BJ (cell line): ENCODE data around the gene ANKRD26. TPM values are rescaled to one million over a fixed set of nuclear protein-coding genes. Genes with fewer than 3 reads are reported as not detected.

Experiments
- CTCF ChIA-PET: fragments of 350-600 bp; formaldehyde crosslinking; extraction: SDS; loops from one replicate; lab custom pipeline; 2021; ENCODE audit warnings: antibody characterized with exemption, inconsistent platforms; lab: Yijun Ruan, JAX
- POLR2A ChIA-PET: fragments of 300-600 bp; sonication (Branson Sonifier 250); formaldehyde crosslinking; extraction: SDS; loops from one replicate; lab custom pipeline; 2021; ENCODE audit warnings: antibody characterized with exemption; lab: Charles Lee
- DNase-seq: peaks from one replicate; pipeline ENCODE4 v3.0.0-alpha.2; 2011; ENCODE audit warnings: low read depth
- H3K27me3 ChIP-seq: 2 replicates; pipeline ENCODE4 v1.6.0; 2011; ENCODE audit warnings: low read length; ENCODE audit not compliant: control insufficient read depth, insufficient read depth
- H3K36me3 ChIP-seq: 2 replicates; pipeline ENCODE4 v1.5.1; 2011; ENCODE audit warnings: low read length; ENCODE audit not compliant: control insufficient read depth, insufficient read depth
- H3K4me3 ChIP-seq: 2 replicates; pipeline ENCODE4 v1.5.1; 2011; ENCODE audit warnings: low read depth, mild to moderate bottlenecking, control low read depth, low read length
- polyA minus RNA-seq: library from RNA; depleted of rRNA, polyadenylated mRNA; stranded (reverse); fragments of >200 nt; gene quantifications from 2 replicates; pipeline ENCODE4 v1.2.3, GENCODE V29; 2011; rRNA and poly(A)+ RNA removed
- polyA plus RNA-seq: library from polyadenylated mRNA; depleted of rRNA; stranded (reverse); fragments of >200 nt; gene quantifications from 2 replicates; pipeline ENCODE4 v1.2.3, GENCODE V29; 2011; rRNA removed
- TF ChIP-seq, protein P1 (sequence below): IDR thresholded peaks from 2 replicates; pipeline ENCODE4 v1.5.1; 2011; ENCODE audit warnings: low read depth, mild to moderate bottlenecking, control low read depth, inconsistent platforms, low read length, moderate library complexity; ENCODE audit not compliant: insufficient read depth

Gene ANKRD26
- polyA plus RNA-seq (0.69 and 1.6 TPM in 2 replicates), polyA minus RNA-seq (0.81 and 2.7 TPM in 2 replicates)

DNA sequence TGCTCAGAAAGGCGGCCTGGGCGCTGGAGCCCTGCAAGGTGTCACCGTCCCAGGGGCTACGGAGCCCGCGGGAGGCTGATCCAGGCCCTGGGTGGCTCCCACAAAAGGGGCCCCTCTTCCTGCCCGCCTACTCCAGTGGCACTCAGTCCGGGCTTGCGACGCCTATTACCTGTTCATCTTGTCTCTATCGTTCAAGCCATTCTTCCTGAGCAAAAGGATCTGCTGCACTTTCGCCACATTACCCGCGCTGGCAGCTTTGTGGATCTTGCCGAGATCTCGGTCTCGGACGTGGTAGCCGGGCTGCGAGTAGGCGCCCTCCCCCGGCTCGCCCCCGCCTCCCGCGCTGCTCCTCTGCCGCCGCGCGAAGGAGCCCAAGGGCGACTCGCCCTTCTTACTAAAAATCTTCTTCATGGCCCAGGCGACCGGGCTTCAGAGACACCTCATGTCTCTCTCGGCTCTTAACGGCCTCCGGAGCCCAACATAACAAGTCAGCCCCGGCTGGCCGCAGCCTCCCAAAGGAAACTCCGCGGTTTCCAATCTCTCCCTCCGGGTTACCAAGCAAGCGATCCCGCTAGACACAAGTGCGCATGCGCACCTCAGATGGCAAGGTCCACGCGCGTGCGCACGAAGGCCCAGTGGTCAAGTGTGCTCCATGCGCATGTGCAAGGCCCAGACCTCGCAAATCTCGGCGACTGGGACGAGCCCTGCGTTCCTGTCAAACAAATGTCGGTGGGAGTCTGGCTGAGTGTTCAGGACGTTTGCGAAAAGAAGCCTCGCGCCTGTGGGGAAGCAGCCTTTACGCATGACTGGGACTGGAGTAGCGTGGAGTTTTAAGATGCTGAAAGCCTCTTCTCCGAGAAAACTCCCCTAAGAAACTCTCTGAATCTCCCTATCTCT lies at the start of gene ANKRD26:
Gene ANKRD26 (minus strand): TSS at position 579 of the 897 bp plus-strand sequence. CDS start 168 bp downstream, at position 411.
- CTCF ChIA-PET, result no interaction called here
- Histone ChIP-seq H3K36me3 (no peaks in the 10 kb centered on the region), H3K4me3 (peak within 1 kb of the TSS; percentile 70), H3K27me3 (no peaks in the 10 kb centered on the region)
- TF ChIP-seq, protein P1, sequence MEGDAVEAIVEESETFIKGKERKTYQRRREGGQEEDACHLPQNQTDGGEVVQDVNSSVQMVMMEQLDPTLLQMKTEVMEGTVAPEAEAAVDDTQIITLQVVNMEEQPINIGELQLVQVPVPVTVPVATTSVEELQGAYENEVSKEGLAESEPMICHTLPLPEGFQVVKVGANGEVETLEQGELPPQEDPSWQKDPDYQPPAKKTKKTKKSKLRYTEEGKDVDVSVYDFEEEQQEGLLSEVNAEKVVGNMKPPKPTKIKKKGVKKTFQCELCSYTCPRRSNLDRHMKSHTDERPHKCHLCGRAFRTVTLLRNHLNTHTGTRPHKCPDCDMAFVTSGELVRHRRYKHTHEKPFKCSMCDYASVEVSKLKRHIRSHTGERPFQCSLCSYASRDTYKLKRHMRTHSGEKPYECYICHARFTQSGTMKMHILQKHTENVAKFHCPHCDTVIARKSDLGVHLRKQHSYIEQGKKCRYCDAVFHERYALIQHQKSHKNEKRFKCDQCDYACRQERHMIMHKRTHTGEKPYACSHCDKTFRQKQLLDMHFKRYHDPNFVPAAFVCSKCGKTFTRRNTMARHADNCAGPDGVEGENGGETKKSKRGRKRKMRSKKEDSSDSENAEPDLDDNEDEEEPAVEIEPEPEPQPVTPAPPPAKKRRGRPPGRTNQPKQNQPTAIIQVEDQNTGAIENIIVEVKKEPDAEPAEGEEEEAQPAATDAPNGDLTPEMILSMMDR, result no peak; the same call in 1 of the 2 replicates
- DNase-seq, result peak; percentile 88
- POLR2A ChIA-PET, result no interaction called here

DNA sequence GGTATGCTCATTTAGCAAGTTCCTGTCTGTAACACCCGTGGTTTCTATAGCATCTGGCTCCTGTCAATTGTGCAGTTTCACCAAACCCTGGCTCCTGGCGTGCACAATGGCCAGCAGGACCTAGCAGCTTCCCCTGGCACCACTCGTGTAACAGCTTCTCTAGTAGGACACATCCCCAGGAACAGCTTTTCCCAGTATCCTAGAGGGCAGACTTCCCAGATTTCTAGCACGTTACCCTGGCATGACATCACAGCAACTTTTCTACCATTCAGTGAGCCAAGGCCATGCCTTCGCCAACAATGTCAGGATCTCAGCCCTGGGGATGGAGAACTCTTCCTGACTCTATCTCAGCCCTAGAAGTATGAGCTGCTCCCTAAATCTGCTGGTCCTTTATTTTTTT lies 47.4 kb upstream of the ANKRD26 start:
- Histone ChIP-seq H3K4me3 (no peak overlapping the region), H3K27me3 (no peaks in the 10 kb centered on the region), H3K36me3 (peaks cover 10% of the 10 kb centered on the region)
- CTCF ChIA-PET, result interaction anchor here (0.5 kb wide), 1 partner anchor 36 kb away, joined by 3 read pairs; no protein-coding TSS in a partner anchor
- DNase-seq, result no peak
- TF ChIP-seq, protein P1, result no peak
- POLR2A ChIA-PET, result interaction anchor here (0.7 kb wide), 1 partner anchor 108 kb away, joined by 3 read pairs; no protein-coding TSS in a partner anchor

DNA sequence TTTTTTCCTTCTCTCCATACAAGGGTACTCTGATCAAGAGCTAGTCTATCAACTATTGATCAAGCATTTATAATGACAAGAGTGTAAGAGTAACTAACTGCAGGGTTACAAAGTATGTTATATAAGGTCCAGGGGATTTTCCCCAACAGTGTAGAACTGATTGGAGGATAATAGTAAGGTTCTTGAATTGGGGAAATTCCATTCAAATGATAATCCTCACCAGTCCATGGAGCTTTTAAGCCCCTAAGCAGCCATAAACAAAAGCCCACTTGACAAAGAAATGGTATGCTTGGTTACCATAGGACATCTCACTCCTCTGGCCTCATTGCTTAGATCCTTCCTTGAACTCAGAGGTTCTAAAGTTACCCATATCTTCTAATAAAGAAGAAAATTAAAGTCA lies 45.6 kb upstream of the ANKRD26 start:
- H3K4me3 ChIP-seq, result no peak overlapping the region
- POLR2A ChIA-PET, result no interaction called here
- H3K36me3 ChIP-seq, result peaks cover 12% of the 10 kb centered on the region
- H3K27me3 ChIP-seq, result no peaks in the 10 kb centered on the region
- DNase-seq, result no peak
- CTCF ChIA-PET, result no interaction called here
- TF ChIP-seq, protein P1, result no peak

DNA sequence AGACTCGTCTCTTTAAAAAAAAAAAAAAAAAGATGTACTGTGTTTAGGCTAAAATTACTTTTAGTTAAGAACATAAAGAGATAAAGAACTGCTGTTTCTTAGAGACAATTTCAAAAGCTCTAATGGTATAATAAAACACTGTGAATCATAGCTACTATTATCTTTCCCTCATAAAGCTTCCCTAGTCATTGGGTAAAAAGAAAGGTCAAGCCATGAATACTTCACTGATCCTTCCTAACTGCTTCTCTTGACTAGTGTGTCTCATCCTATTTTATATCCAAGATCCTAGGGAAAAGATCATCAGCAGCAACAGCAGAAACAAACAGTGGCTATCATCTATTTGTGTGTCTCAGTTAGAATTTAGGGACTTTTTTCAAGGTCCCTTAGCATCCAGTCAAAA lies 43.4 kb upstream of the ANKRD26 start:
- DNase-seq, result no peak
- TF ChIP-seq, protein P1, result no peak
- POLR2A ChIA-PET, result no interaction called here
- CTCF ChIA-PET, result no interaction called here
- Histone ChIP-seq H3K27me3 (no peaks in the 10 kb centered on the region), H3K4me3 (no peak overlapping the region), H3K36me3 (peaks cover 12% of the 10 kb centered on the region)

DNA sequence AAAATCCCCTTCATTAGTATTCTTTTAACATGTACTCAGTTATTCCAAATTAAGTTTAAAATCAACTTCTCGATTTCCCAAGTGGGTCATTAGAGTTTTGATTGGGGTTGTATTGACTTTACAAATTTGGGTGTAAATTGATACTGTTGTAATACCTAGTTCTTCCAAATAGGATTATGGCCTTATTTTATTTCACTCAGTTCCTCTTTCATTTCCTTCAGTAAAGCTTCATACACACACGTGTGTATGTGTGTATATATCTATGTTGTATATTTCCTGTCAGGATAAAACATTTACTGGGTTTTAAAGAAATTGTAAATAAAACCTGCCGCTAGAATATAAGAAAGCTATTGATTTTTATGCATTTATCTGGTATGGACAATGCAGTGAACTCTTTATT lies 38.0 kb upstream of the ANKRD26 start:
- ChIA-PET CTCF (no interaction called here), POLR2A (no interaction called here)

More for the DNA sequence above, 38.0 kb upstream of the ANKRD26 start:
- no peak for DNase-seq
- TF ChIP-seq, protein P1, result no peak
- no peaks in the 10 kb centered on the region for H3K27me3 ChIP-seq
- H3K36me3 ChIP-seq, result peaks cover 2% of the 10 kb centered on the region; the same call in 1 of the 2 replicates
- H3K4me3 ChIP-seq, result no peak overlapping the region
